Right forelimb (tissue), 1 donor: ENCODE results near the gene CYP19A1.

Experiments used
- DNase-seq: peaks from one replicate; pipeline ENCODE4 v3.0.0-alpha.2; 2018

CYP19A1 gene

DNA sequence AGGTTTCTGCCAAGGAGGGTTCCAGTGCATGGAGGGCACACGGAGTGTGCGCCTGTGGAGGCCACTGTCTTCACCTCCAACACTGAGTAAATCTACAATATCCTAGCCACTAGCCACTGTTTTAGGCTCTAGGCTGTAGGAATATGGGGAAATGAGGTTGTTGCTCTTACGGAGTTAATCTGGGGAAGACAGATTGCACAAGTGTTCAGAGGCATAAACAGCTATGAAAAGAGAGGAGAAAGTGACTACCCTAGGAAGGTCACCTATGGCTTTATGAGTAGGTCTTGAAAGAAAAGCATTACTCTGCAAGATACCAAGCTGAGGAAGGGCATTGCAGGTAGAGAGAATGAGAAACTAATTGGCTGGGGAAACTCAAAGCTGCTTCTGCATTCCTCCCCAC lies 85.7 kb downstream of the CYP19A1 start:
- no peak for DNase-seq

DNA sequence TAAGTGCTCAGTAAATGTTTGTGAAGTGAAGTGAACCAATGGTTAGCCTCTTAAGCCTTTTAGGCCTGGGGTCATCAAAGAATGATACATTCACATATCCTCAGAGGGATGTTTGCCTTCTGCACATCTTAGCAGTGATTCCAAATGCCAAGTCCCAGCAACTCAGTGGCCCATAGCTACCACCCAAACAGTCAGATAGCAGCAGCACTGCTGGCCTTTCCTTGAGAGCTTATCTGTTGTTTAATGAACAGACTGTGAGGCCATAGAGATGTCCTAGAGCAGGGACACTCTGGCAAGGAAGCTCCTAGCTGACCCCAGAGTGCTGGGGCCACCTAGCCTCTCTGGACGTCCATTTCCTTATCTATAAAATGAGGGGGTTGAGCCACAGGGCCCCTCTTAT lies 86.8 kb downstream of the CYP19A1 start:
- no peak for DNase-seq

DNA sequence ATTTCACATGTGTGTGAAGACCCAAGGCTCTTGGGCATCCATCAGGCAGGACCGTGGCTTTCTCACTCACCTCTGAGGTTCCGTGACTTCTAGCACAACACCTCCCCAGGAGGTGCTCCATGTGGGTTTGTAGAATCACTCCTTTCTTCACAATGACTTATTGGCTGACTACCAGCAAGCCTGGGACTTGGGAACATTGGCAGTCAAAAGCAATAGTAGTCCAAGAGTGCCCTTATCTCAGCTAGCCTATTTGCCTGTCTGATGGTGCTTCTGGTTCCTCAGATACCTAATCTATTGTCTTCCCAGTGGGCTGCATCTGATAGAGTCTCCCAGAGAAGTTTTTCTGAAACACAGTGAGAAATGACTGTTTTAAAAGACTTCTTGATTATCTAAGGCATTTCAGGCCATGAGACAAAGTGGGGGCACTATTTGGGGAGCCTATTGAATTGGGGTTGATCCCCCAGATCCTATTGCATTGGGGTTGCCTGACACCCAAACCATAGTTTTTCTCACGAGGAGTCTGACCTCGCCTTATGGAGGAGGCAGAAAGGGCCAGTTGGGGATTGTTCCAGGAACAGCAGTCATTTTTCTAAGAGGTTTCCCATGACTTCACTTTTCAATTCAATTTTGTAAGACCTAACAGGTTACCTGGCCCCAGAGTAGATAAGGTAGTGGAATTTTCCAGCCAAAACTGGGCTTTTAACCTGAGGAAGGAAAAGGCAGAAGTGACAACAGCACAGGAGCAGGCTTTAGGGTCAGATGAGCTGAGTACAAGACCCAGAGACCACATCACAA lies 88.0 kb downstream of the CYP19A1 start:
- no peak for DNase-seq

DNA sequence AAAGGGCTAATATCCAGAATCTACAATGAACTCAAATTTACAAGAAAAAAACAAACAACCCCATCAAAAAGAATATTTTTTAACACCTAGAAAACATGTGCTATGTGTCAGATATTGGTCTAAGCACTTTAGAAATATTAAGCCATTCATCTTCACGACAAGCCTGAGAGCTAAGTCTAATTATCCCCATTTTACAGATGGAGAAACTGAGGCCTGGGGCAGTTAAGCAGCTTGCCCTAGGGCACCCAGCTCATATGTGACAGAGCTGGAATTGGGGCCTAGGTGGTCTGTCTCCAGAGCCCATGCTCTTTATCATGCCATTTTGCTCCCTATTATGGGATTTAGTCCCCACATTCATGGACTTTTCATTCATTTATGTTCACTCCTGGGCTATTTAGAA lies 92.8 kb downstream of the CYP19A1 start:
- no peak for DNase-seq

DNA sequence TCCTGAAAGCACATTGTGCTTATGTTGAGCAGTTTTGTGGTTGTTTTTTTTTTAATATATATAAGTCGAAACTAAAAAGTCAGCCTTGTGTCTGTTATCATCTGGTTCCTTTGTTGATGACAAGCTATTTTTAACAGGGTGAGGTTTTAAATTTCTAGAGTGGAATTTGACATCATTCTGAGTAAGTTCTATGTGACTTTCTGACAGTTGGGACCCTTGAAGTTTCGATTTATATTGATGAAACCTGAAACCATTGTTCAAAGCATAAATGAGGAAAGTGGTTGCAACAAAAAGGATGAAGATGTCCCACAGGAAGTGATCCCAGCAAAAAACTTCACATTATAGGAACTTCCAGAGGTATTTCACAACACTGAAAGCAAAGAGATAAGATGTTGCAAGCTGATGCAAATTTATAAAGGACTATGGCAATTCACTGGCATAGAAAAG lies 94.0 kb downstream of the CYP19A1 start:
- no peak for DNase-seq

DNA sequence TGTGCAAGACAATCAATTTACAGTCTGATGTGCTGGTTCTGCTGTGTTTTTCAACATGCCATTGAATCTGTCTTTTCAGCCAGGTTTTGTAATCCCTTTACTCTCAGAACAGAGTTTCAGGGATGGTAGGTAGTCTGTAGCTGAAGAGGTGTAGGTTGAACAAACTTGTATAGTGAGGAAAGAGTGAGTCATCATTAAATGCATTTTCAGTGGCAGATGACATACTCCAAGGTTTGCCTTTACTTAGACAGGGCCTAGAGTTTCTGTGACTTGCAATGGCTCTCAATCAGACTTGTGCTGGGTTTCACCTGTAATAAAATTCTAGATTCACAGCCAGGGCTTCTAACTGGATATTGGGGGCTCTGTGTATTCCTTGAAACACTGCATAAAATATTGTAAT lies 94.6 kb downstream of the CYP19A1 start:
- DNase-seq, result no peak

DNA sequence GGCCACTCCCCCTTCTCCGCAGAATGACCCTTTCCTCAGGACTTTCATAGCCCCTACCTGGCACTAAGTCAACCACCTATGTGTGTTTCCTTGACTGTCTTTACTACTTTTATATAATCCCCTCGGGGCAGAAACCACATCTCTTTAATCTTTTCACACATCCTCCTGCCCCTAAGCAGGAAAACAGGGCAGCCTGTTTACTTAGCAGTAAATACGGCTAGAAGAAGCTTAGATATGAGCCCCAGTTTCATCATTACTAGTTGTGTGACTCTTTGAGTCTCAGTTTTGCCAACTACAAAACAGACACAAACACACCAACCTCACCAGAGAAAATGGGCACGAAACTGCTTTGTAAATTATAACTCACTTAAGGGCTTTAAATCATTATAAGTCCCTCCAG lies 98.3 kb downstream of the CYP19A1 start:
- no peak for DNase-seq

DNA sequence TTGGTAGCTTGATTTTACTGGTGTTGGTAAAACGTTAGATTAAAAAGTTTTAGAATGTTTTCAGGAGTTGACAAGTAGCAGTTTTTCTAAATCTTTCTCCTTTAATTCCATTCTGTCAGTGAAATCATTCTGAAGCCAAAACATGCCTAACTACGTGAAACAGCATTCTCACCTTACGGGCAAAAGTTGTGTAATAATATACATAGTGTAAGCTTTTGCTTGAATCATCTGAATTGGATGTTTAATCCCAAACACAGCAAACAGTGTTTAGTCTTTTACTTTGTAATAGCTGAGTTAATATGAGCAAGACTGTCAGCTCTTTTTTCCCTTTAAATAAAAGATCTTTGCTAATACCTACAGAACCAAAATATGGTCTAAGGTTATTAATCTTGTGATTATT lies 100.6 kb downstream of the CYP19A1 start:
- DNase-seq, result no peak

DNA sequence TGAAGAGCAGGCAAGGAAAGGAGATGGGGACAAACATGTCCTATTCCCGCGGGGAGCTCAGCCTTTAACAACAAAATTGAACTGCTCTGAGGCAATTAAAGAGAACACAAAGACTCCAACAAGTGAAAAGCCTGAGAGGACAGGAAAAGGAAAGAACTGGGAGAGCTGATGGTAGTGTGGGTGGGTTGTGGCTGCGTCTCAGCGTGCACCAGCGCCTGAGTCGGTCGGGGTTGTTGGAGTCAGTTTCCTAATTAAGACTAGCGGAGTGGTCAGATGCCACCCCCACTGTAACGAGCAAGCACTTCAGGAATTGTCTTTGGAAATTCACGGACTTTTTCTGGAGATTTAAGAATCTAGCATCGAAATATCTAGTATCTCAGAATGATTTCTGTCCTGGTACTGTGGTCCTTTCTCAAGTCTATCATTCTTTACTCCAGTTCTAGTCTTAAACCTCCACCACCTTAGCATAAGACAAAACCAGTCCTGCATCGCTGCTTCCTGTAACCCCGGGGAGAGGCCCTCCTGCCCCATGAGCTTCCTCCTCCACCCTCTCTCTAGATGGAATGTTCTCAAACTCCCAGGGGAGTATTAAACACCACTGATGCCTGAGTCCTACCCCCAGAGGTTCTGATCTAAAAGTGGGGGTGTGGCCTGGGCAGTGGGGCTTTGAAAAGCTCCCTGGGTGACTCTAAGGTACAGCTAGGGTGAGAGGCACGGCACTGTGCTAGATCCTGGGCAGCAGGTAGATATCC lies 104.0 kb downstream of the CYP19A1 start:
- DNase-seq, result no peak

DNA sequence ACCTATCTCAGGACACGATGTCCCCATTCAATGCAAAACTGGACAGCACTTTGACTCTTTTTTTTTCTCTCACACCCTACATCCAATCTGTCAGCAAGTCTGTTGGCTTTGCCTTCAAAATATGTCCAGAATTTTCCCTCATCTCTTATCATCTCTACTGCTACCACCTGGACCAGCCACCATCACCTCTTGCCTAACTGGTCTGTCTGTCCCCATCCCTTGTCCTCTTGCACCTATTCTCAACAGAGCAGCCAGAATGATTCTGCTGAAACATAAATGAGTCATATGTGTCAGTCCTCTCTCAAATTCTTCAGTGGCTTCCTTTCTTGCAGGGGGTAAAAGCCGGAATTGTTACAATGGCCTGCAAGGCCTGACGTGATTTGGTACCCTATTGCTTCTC lies 105.8 kb downstream of the CYP19A1 start:
- DNase-seq, result no peak

DNA sequence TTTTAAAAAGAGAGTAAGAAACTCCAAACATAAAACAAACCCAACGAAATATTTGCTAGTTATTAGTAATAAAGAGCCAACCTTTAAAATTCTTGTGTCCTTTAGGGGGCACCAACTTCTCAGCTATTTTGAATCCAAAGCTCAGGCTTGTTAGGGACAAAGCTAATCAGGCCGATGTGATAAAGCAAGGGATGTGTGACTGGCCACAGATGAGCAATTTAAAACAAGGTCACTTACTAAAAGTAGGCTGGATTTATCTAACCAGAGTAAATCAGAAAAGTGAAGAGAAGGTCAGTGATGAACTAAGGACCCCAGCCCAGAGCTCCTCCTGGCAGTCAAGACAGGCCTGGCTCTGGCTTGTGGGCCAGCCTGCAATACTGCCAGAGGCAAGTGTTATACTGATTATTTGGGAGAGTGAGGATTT lies 108.5 kb downstream of the CYP19A1 start:
- DNase-seq, result no peak

DNA sequence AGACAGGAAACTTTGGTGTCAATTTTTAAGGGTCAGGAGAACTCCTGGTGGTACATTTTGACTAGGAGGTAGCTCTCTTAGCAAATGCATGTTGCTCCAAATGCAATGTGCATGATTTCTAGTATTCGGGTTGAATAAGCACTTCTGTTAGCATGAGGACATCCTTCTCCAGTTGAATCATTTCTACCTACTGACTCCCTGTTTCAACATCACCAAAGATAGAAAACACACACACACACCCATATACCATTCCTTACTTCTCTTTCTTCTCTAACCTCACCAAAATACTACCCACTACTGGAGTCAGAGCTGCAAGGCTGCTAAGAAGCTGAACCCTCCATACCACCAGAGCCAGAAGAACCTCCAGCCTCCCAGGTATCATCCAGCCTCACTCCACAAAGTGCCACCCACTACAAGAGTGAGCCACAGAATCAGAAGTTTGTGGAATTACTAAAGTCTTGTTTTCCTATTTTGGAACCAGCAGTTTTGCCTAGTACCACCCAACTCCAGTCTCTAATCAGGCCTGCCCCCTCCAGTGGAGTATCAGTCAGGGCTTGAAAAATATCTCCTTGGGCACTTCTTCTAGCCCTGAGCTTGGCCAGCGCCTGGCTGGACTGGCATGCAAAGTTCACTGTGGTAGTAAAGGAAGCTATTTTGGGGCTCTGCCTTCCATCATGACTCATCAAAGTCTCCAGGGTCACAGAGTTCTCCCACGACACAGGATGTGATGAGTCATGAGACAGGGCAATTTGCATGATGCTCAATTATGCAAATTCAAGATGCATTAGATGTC lies 110.3 kb downstream of the CYP19A1 start:
- no peak for DNase-seq

DNA sequence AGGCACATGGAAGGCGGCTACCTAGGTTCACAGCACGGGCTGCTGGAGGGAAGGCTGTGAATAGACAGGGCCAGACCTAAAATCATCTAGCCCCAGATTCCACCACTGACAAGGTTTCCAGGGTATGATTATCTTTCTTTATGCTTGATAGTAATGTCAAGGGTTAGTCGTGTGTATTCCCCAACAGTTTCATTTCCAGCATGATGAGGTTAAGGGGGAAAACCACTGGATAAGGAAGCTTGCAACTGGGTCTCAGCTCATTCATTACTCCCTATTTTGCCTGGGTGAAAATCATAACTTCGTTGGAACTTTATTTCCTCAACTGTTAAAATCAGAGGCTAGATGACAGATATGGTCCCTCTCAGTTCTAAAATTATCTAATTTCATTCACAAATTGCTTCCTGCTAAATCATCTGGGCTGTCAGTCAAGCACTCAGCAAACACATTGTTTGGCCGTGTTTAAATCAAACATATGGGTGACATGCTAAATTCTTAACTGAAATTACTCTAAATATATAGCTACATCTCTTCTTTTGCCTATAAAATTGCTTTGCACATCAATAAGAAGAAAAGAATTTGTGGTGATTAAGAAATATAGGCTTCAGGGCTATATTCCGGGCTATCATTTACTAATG lies 111.7 kb downstream of the CYP19A1 start:
- DNase-seq, result no peak

DNA sequence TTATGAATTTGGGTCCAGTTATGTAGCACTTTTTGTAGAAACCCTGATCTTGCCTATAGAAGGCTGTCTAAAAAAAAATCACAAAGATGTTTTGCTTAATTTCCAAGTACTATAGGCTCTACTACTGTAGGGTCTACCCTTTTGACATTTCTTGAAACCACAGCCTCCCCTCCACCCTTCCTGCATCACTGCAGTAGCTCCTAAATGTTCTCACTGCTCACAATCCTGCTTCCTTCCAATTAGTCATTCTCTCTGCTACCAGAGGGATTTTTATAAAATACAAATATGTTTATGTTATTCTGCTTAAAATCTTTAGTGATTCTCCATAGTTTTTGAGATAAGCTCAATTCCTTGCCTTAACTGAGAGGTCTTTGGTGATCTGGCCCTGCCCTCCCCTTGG lies 114.0 kb downstream of the CYP19A1 start:
- no peak for DNase-seq

DNA sequence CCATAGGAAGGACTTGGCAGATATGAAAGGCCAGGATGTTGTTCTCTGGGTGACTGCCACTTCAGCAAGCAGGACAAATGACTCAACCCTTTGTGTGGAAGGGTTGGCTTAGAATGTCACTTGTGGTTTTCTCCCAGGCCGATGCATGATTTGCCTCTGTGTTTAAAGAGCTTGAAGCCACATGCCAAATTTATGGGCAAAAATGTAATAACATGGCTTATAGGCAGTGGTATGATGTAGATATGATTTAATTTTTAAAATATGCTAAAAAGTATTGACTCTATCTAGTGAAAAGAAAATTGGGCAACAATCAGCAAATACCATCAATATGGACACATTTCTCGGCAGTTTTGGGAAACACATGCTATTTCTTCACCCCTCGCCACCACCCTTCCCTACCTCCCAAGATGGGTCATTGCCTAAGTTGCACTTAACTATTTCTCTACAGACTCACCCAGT lies 114.6 kb downstream of the CYP19A1 start:
- no peak for DNase-seq

DNA sequence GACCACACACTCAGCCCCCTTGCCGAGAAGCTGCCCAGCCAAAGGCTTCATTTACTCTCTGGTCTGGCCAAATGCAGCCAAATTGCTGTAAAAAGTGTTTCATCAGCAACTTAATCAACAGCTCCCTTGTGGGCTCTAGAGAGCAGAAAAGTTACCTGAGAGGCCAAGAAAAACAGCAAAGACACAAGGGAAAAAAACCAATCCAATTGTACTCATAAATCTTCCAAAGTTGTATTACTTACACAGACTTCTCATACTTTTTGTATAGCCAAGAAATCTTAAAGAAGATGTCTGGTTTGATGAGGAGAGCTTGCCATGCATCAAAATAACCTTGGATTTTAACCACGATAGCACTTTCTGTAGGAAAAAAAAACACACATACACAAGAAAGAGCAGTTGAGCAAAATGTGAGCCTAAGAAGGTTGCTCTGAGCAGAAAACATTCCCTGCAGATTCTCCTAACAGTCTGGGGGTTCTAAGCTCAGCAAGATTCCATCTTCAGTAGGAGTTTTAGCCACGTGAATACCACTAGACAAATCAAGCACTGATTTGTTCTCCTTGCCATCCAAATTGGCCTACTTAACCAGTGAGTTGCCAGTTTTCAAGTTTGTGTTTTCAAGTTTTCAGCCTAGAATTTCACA lies 120.0 kb downstream of the CYP19A1 start:
- DNase-seq, result no peak

DNA sequence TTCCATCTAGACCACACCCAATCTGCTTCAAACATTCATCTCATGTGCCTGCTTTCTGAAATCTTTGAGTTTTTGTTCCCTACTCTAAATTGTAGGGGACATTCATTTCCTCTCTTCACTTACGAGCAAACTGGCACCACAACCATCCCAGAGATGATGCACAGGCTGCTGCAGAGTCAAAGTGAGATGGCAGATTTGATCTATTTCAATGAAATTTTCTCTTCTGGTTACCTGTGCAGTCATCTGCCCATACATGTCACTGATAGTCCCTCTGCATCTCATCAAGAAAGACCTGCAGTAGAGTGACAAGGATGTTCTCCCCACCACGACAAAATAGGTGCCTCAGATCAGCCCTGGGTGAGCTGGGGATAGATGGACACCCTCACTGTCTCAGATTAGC lies 125.5 kb downstream of the CYP19A1 start:
- DNase-seq, result no peak

DNA sequence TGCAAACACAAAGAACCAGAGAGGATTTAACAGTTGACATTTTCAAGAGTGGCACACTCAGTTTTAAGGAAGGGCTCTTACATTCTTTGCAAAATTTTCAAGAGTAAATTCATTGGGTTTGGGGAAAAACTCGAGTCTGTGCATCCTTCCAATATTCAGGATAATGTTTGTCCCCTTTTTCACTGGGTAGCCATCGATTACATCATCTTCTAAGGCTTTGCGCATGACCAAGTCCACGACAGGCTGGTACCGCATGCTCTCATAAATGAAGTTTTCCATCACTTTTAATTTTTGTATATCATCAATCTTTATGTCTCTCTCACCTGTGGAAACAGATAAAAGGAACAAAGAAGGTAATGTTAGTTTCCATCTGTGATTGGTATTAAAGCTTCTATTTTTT lies 126.2 kb downstream of the CYP19A1 start:
- DNase-seq, result no peak

DNA sequence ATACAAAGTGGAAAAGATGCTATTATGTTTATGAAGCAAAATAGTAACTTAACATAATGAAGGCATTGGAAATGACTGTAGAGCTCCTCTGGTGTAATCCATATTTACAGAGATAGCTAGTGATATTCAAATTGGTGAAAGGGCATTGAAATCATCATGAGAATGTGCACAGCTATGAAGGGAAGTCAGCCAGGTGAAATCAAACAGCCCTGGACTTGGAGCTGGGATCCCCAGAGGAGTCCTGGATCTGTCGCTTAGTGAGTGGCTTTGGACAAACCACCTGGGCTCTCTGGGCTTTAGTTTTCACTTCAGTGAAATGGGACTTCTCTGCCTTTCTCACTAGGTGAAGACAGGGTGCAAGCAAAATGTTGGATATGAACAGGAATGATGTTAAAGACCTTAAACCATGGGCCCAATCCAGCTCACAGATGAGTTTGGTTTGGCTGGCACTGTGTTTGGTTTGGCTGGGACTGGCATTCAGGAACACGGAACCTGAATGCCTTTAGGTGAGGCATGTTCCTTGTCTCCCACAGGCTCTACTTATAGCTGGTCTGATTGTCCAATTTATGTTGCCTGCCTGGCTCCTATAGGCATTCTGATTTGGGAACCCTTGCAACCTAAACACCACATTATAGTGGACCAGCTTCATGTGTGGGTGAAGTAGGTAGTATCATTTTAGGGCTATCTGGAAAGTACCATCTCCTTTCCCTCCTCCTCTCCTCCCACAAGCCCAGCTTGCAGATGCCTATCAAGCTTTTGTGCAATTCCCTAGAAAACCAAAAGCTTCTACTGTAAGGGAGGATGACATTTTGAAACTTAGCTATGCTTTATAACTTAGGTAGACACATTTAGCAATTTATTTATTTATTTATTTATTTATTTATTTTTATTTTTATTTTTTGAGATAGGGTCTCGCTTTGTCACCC lies 133.1 kb downstream of the CYP19A1 start:
- DNase-seq, result no peak

DNA sequence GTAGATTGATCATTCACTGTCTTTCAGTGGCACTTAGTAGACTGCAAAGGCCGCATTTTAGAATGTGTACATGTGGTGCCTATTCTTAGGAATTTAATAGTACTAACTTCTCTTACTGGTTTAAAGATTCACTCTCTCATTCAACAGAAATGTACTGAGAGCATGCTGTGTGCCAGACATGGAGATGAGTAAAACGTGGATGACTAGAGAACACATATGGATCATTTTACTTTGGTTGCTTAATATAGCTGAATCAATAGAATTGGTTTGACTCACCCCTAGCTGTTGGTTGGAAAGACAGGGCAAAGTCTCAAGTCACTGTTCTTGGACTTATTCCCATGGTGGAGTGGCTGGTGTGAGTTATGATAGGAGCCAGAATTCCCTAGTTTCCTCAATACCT lies 134.6 kb downstream of the CYP19A1 start:
- no peak for DNase-seq

DNA sequence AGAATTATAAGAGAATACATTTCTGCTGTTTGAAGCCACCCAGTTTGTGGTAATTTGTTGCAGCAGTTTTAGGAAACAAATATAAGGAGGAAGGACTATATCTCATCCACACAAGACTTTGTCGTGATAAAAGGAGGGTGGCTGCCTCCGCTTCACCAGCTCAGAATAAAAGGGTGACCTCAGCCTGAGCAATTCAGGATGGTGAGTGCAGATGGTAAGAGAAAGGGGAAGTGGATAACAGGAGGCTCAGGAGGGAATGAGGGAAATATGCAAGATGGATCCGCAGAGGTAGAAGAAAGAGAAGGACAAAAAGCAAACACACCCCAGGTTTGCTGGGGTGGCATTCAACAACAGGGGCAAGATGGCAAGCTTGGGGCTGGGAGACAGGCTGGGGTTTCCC lies 135.6 kb downstream of the CYP19A1 start:
- DNase-seq, result no peak
